Hematopoietic multipotent progenitor cell treated with erythropoietin and hydrocortisone succinate and interleukin-3 and kit ligand, for 4 days (in vitro differentiated cells): ENCODE measurements around the gene HESX1.
A peak's percentile ranks its signal among the peaks of the same experiment; 100 is the strongest.

Experiments used
- DNase-seq: peaks from one replicate; pipeline ENCODE4 v3.0.0-alpha.2; 2015

HESX1 gene

DNA sequence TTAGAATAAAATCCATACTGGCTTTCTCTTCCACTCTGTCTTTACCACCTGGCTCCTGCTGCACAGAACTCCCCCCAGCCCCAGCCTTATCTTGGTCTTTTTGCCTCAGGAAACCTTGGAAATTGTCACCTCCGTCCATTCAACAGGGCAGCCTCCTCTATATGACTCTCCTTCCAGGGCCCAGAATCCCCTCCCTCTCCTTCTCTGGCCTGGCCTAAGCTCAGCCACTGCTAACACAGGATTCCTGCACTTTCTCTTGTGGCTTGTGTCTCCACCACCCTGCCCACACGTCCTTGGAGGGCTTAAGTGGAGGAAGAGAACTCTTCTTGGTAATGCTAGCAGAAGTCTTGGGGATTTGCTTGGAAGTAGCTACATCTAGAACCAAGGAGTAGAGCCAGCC is 33.1 kb downstream of the HESX1 start:
- no peak for DNase-seq

DNA sequence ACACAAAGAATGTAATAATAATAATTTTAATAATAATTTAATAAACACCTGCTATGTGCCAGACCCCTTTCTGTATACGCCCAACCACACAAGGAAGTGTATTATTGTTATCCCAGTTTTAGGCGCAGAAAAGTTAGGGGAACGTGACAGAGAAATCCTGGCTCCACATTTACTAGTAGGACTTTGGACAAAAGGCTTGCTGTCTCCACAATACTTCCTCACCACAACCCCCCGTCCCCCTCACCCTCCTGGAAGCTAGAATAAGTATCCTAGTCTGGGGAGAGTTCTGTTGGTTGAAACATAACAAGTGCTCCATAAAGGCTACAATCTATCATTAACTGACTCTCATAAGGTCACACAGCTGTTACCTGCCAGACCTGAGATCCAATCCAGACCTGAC is 34.1 kb downstream of the HESX1 start:
- DNase-seq: no peak

GRCh38 chr3:57164657-57165573 is 34.9 kb downstream of the HESX1 start, which contains the start of gene IL17RD:
Gene IL17RD (minus strand): TSS chr3:57165353. CDS start chr3:57165286, 67 bp downstream.
- peak; percentile 92 for DNase-seq

GRCh38 chr3:57164217-57164656 is 35.5 kb downstream of the HESX1 start:
- DNase-seq: peak; percentile 29

DNA sequence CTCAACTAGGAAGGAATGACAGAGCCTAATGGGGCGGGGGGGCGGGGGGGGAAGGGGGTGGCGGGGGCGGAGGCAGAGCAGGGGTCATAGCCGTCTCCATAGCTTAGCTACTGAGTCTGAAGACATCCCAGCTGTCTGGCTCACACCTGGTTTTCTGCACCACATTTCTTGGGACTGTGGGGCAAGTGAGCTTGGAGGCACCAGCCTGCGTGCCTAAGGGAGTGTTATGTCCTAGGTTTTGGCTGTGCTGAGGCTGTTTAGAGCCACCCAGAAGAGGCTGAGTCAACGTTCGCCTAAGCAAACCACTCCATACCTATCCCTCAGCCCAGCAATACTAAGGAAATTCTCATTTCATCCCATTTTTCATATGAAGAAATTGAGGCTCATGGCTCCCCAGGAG is 36.0 kb downstream of the HESX1 start:
- DNase-seq: no peak

DNA sequence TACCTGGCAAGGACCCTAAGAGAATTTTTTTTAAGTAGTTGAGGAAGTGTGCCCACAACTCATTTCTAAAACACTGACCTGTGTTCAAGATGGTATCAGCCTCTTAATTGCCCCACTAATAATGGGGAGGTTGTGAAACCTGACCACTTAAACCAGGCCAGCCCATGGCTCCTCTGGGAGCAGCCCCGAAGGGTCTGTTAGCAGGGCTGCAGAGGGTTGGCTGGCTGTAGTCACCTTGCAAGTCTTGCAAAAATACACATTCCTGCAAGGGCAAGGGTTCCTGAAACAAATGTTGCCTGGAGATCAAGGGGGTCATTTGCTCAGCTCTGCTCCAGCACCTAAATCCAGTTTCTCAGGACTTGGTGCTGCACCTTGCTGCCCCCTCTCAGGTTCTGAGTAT is 37.9 kb downstream of the HESX1 start:
- no peak for DNase-seq

DNA sequence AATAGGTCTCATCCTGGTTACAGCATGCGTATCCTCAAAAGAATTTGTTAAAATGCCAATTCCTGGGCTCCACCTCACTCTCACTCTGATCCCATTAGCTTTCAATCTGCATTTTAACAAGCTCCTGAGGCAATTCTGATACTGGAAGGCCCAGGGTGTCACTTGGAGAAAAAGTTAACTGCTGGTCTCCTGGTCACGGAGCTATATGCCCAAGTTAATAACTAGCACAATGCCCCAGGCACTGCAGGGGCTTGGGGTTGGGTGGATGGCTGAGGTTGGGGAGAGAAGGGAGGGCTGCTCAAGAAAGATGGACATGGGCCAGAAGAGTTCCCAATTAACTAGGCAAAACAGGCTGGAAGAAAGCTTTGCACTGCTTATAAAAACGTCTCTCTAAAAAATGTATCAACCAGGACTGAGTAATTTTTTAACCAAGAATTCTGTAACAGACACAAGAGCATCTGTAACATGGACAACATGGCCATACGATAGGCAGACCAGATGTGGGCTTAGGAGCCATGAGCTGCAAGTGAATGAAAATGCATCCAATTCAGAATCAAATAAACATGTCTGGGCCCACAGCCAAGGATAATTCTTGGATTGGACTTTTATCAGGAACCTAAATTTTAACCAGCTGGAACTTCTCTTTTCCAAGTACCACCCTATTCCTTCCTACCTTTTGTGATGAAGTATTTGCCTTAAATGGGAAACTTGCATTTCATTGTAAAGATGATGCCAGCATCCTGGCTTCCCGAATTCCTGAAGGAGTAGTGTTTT is 38.8 kb downstream of the HESX1 start:
- DNase-seq: no peak

GRCh38 chr3:57160076-57160764 is 39.6 kb downstream of the HESX1 start:
- no peak for DNase-seq

GRCh38 chr3:57158813-57159738 is 40.7 kb downstream of the HESX1 start:
- DNase-seq: peak; percentile 74

- no peak for DNase-seq
Observed at GRCh38 chr3:57158325-57158724, 41.5 kb downstream of the HESX1 start.

DNA sequence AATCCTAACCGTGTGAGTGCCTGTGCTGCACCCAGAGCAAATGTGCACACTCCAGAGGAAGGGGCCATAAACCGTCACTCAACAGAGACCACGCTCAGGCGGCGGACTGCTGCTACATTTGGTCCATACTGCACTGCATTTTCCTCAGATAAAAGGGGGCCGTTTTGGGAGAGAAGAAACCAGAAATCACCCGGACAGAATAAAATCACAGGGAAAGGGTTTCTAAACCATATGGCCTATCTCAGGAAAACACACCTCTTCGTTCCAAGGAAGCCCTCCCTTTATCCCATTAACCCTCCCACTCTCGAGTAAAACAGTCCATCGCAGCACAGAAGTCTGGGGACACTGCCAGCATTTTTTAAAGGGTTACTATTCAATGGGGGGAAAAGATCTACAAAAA is 42.2 kb downstream of the HESX1 start:
- no peak for DNase-seq

DNA sequence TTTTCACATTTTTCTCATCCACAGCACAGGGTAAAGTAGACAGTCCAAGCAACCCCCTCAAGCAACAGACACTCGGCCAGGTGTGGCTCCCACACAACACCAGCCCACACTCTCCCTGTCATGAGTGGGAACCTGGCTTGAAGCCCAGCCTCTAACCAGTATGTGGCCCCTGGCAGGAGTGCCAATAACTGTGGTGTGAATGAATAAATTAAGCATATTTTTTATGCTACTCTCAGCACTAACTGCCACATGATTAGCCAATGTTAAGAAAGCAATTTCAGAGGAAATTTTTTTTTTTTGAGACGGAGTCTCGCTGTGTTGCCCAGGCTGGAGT is 44.5 kb downstream of the HESX1 start:
- no peak for DNase-seq

- no peak for DNase-seq
Observed at GRCh38 chr3:57154470-57155309, 45.1 kb downstream of the HESX1 start.

DNA sequence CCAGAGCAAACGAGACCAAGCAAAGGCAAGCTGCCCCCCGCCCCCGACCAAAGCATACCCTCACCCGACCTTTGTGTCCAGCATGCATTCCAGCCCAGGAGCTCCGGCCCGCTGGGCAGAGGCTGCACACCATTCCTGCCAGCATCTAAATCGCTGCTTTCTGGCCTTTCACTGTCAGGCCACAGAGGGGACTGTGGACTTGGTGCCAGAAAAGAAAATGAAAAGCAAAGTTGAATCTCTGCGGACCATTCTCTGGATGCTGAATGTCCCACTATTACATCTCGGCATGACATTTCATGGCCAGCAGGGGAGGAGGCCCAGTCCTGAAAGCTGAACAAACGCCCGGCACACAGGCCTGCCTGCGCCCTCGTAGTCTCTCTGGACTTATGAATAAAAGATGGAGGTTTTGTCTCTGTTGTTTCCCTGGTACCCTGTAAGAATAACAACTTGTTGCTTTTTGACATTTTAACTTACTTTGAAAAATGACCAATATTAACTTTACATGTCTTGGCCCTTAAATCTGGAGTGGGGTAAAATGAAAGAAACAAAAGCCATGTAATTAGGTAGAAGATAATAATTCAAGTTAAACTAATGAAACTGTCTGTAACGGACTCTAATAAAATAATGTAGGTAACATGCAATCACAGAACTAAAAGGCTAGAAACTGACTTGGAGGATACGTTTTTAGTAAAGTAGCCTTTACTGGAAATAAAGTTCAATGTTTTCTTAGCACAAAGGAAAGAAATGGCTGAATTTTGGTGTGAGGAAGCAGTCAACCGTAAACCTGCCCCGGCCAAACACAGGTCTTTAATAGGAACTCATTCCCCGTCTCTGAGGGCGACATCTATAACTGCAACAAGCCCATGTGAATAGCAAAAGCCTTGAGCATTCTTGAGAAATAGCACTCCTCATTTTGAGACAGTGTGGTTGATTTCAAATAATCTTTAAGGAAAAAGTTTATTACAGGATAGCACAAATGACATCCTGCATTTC is 47.3 kb downstream of the HESX1 start:
- no peak for DNase-seq

GRCh38 chr3:57151749-57152148 is 48.0 kb downstream of the HESX1 start:
- no peak for DNase-seq

GRCh38 chr3:57151021-57151449 is 48.7 kb downstream of the HESX1 start:
- DNase-seq: no peak

DNA sequence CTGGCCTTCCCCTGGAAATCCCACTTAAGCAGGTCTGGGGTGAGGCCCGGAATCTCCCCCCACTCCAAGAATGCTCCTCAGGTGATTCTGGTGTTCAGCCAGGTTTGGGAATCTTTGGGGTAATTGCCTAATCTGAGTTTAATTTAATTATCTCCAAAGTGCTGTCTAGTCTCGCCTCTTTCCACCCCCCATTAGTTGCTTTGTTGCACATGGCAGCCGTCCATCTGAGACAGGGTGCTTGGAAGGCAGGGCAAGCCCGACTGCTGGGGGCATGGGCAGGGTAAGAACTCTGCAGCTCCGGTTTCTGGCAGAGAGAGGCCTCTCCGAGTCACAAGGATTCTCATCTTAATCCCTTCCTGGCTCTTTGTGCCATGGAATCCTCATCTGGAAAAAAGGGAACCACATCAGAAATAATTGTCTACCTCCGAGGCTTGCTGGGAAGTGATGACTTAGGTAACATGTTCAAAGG is 49.6 kb downstream of the HESX1 start:
- no peak for DNase-seq
